ENCODE results near the gene SPEN.

DNA sequence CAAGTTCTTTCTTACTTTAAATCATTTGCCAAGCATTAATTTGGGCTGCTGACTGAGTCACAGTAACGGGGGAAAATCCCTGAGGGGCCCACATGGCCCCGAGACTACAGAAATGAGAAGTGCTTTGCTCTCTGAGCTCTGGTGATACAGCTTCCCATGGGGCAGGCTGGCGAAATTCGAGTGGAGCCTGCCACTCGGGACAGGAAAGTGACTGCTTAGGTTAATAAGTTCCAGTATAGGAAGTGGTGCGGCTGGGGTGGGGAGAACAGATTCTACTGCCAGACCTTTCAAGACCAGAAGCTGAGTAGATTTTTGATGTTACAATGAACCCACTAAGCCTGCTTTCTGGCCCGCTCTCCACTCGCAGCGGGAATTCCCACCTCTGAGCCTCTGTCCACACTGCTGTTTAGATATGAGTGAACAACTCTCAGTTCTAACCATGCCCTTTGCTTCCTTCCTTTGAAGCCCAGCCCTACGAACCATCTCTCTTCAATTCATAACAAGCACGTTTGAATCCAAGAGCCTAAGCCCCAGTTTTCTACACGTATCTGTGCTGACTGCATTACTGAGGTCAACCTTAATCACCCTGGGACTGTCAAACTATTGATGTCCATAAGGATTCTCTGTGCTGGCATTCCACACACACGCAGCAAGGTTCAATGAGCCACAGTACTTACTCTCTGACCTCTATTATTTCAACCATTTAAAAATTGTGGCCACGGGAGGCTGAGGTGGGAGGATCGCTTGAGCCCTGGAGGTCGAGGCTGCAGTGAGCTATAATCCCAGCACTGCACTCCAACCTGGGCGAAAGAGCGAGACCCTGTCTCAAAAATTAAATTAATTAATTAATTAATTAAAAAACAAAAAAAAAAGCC, 118.8 kb downstream of the SPEN start:
- no peak for TF ChIP-seq EZH2 (IDR thresholded peaks at IDR 0.05)
- no peak for TF ChIP-seq POLR2AphosphoS5 (IDR thresholded peaks at IDR 0.05; ENCODE audit: borderline replicate concordance, low read depth, low read length)
